ENCODE measurements around the gene PLXNB2. TPM values are rescaled to one million over a fixed set of nuclear protein-coding genes. Genes with fewer than 3 reads are reported as not detected.

Gene PLXNB2
- polyA plus RNA-seq, 1 donor from 2014 or later, result 38.6 TPM

DNA sequence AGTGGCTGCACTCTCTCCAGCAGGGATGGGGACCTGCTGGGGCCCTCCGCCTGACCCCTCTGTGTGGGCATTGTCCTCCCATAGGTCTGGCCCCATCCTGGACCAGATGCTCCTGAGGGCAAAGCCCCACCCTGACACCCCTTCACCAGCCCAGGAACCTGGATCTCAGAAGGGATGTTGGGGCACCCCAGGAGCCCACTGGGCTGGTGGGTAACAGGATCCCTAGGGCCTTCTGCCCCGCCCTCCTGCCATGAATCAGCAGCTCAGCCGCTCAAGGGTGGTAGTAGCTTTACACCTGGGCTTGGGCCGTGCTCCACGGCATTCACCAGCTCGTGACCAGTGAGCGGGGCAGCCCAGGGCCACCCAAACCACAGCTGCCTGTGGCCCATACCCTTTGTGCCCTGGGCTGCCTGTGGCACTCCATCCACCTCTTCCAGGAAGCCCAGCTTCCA is 45.0 kb downstream of the PLXNB2 start:
- no peaks in the 10 kb centered on the region for H3K27me3 ChIP-seq (ENCODE audit: insufficient read depth, low read depth, low read length)
- no peak for TF ChIP-seq TAF1 (IDR thresholded peaks at IDR 0.05; ENCODE audit: low read depth)
- TF ChIP-seq MXI1 (conservative IDR thresholded peaks at IDR 0.05; ENCODE audit: poor library complexity, severe bottlenecking), result no peak
- no peak for TF ChIP-seq SMC3 (conservative IDR thresholded peaks at IDR 0.05; ENCODE audit: poor library complexity)
- no peak for TF ChIP-seq POLR2AphosphoS5 (IDR thresholded peaks at IDR 0.05)
- TF ChIP-seq RAD21 (conservative IDR thresholded peaks at IDR 0.05), result no peak
- TF ChIP-seq EP300 (conservative IDR thresholded peaks at IDR 0.05; ENCODE audit: poor library complexity, severe bottlenecking), result no peak
- TF ChIP-seq, protein P1, sequence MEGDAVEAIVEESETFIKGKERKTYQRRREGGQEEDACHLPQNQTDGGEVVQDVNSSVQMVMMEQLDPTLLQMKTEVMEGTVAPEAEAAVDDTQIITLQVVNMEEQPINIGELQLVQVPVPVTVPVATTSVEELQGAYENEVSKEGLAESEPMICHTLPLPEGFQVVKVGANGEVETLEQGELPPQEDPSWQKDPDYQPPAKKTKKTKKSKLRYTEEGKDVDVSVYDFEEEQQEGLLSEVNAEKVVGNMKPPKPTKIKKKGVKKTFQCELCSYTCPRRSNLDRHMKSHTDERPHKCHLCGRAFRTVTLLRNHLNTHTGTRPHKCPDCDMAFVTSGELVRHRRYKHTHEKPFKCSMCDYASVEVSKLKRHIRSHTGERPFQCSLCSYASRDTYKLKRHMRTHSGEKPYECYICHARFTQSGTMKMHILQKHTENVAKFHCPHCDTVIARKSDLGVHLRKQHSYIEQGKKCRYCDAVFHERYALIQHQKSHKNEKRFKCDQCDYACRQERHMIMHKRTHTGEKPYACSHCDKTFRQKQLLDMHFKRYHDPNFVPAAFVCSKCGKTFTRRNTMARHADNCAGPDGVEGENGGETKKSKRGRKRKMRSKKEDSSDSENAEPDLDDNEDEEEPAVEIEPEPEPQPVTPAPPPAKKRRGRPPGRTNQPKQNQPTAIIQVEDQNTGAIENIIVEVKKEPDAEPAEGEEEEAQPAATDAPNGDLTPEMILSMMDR (IDR thresholded peaks at IDR 0.05; ENCODE audit: poor library complexity, severe bottlenecking), result no peak
- TF ChIP-seq, protein P2, sequence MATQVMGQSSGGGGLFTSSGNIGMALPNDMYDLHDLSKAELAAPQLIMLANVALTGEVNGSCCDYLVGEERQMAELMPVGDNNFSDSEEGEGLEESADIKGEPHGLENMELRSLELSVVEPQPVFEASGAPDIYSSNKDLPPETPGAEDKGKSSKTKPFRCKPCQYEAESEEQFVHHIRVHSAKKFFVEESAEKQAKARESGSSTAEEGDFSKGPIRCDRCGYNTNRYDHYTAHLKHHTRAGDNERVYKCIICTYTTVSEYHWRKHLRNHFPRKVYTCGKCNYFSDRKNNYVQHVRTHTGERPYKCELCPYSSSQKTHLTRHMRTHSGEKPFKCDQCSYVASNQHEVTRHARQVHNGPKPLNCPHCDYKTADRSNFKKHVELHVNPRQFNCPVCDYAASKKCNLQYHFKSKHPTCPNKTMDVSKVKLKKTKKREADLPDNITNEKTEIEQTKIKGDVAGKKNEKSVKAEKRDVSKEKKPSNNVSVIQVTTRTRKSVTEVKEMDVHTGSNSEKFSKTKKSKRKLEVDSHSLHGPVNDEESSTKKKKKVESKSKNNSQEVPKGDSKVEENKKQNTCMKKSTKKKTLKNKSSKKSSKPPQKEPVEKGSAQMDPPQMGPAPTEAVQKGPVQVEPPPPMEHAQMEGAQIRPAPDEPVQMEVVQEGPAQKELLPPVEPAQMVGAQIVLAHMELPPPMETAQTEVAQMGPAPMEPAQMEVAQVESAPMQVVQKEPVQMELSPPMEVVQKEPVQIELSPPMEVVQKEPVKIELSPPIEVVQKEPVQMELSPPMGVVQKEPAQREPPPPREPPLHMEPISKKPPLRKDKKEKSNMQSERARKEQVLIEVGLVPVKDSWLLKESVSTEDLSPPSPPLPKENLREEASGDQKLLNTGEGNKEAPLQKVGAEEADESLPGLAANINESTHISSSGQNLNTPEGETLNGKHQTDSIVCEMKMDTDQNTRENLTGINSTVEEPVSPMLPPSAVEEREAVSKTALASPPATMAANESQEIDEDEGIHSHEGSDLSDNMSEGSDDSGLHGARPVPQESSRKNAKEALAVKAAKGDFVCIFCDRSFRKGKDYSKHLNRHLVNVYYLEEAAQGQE (IDR thresholded peaks at IDR 0.05; ENCODE audit: borderline replicate concordance), result no peak
- TF ChIP-seq EZH2 (IDR thresholded peaks at IDR 0.05; ENCODE audit: borderline replicate concordance, insufficient read depth, low read length, poor library complexity, severe bottlenecking), result no peak
- H3K36me3 ChIP-seq (ENCODE audit: insufficient read depth, low read length), result no peaks in the 10 kb centered on the region
- H2AFZ ChIP-seq (ENCODE audit: low read depth, low read length), result no peak overlapping the region
- H3K27ac ChIP-seq (ENCODE audit: low read length), result no peak overlapping the region
- no peaks in the 10 kb centered on the region for H3K9me2 ChIP-seq (ENCODE audit: insufficient read depth, low read length)
- no peaks in the 10 kb centered on the region for H3K9me3 ChIP-seq (ENCODE audit: low read length)
- H3F3A ChIP-seq (ENCODE audit: insufficient read depth, low read length, poor library complexity, severe bottlenecking), result no peaks in the 10 kb centered on the region
- H3K79me2 ChIP-seq (replicated peaks; ENCODE audit: insufficient read depth, low read length), result peaks cover 6% of the 10 kb centered on the region
- H4K20me1 ChIP-seq (ENCODE audit: insufficient read depth), result no peaks in the 10 kb centered on the region
- no peak overlapping the region for H3K4me3 ChIP-seq (ENCODE audit: low read length)
- peak overlapping the region; percentile 26 for H3K9ac ChIP-seq (ENCODE audit: low read length)
- H3K4me2 ChIP-seq (ENCODE audit: low read length), result no peak overlapping the region

DNA sequence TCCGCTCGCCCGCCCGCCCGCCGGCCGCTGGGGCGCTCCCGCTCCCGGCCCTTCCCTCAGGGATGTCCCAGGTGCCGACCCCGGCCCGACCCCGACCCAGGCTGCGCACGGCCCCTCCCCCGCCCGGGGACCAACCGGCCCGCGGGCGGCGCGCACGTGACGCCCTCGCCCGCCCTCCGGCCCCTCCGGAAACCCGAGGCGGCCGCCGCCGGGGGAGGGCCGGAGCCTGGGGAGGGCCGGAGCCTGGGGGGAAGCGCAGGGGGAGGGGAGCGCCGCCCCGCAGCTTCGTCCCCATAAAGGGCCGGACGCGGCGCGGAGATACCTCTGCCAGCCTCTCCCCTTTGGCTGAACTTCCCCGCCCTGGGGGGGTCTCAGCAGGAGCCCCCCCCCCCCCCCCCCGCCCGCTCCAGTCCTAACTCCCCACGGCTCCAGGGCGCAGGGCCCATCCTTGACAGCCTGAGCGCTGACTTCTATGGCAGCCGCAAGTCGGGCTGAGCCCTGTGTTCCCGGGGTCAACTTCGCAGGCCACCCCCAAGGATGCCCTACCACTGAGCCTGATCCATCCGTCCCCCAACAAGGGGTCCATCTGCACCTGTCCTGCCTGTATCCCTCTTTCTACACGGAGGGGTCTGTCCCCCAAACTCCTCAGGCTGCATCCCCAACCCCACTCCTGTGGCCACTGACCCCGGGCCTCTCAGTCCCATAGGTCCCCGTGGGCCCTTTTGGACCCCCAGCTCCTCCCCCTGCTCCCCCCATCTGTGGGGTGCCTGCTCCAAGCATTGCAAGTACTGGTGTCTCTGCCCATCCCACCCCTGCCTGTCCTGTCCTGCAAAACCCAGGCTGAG is 45.6 kb downstream of the PLXNB2 start, which contains the start of gene MAPK12:
TSS of gene MAPK12 (minus strand) at position 69 of the 845 bp plus-strand sequence. CDS start 174 bp downstream, outside the sequence.
- Histone ChIP-seq H3K27ac (ENCODE audit: low read length) (peak within 1 kb of the TSS; percentile 61), H3K4me3 (ENCODE audit: low read length) (peak within 1 kb of the TSS; percentile 83), H3K9me2 (ENCODE audit: insufficient read depth, low read length) (no peaks in the 10 kb centered on the region), H3K9me3 (ENCODE audit: low read length) (no peaks in the 10 kb centered on the region), H3K27me3 (ENCODE audit: insufficient read depth, low read depth, low read length) (no peaks in the 10 kb centered on the region), H3F3A (ENCODE audit: insufficient read depth, low read length, poor library complexity, severe bottlenecking) (no peaks in the 10 kb centered on the region), H3K36me3 (ENCODE audit: insufficient read depth, low read length) (no peaks in the 10 kb centered on the region), H3K4me2 (ENCODE audit: low read length) (peak within 1 kb of the TSS; percentile 76), H4K20me1 (ENCODE audit: insufficient read depth) (no peaks in the 10 kb centered on the region), H3K9ac (ENCODE audit: low read length) (peak within 1 kb of the TSS; percentile 72), H3K79me2 (replicated peaks; ENCODE audit: insufficient read depth, low read length) (peaks cover 6% of the 10 kb centered on the region), H2AFZ (ENCODE audit: low read depth, low read length) (no peak within 1 kb of the TSS)
- TF ChIP-seq, protein P1 (IDR thresholded peaks at IDR 0.05; ENCODE audit: poor library complexity, severe bottlenecking), result no peak
- TF ChIP-seq POLR2AphosphoS5 (IDR thresholded peaks at IDR 0.05), result no peak
- TF ChIP-seq MXI1 (conservative IDR thresholded peaks at IDR 0.05; ENCODE audit: poor library complexity, severe bottlenecking), result no peak
- no peak for TF ChIP-seq SMC3 (conservative IDR thresholded peaks at IDR 0.05; ENCODE audit: poor library complexity)
- no peak for TF ChIP-seq EP300 (conservative IDR thresholded peaks at IDR 0.05; ENCODE audit: poor library complexity, severe bottlenecking)
- TF ChIP-seq TAF1 (IDR thresholded peaks at IDR 0.05; ENCODE audit: low read depth), result no peak
- TF ChIP-seq RAD21 (conservative IDR thresholded peaks at IDR 0.05), result no peak
- TF ChIP-seq, protein P2 (IDR thresholded peaks at IDR 0.05; ENCODE audit: borderline replicate concordance), result no peak
- no peak for TF ChIP-seq EZH2 (IDR thresholded peaks at IDR 0.05; ENCODE audit: borderline replicate concordance, insufficient read depth, low read length, poor library complexity, severe bottlenecking)

All from neural cell (in vitro differentiated cells).